ENCODE data around the gene RABGAP1L. TPM values are rescaled to one million over a fixed set of nuclear protein-coding genes. Genes with fewer than 3 reads are reported as not detected.

The RABGAP1L gene
- total and polyA plus RNA-seq, 7 experiments from 2014 or later, result 38.4 to 97.4 (median 55.1) TPM

DNA sequence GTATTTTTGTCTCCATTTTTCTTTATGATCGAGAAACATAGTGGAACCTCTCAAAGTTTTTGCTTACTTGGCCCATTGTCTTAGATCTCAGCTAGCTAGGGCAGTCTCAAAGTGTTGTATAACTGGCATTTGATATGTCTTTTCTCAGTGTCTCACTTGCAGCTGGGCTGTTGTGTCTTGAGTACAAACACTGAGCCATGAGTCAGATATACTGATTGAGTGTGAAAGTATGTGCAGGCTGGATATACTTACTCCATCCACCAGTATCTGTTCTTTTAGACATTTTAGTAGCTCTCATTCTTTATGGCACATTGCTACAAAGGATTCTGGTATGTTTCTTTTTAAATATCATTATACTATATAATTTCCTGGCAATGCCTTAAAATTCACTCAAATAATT, 274.1 kb downstream of the RABGAP1L start:
- POLR2A ChIA-PET, result interaction anchor here (0.7 kb wide), 1 partner anchor 608 kb away, joined by 3 read pairs; no protein-coding TSS in a partner anchor
- H3K36me3 Mint-ChIP-seq, result peaks cover 0 to 30% (median 10%) of the 10 kb centered on the region in 5 donors
- no peak overlapping the region for H3K27ac Mint-ChIP-seq

GRCh38 chr1:174445351-174445750, 286.0 kb downstream of the RABGAP1L start:
- ATAC-seq (no peak), DNase-seq (no peak)
- H3K27me3 ChIP-seq (ENCODE audit: control insufficient read depth in 2 of 2, insufficient read depth in 2 of 2, low read length in 2 of 2), result no peaks in the 10 kb centered on the region
- no peaks in the 10 kb centered on the region for H3K9me3 ChIP-seq (ENCODE audit: control insufficient read depth in 2 of 3, low read length in 3 of 3)
- no peak overlapping the region for H3K27ac Mint-ChIP-seq
- intact Hi-C loops (cut with micrococcal nuclease), result no loop called here
- no peaks in the 10 kb centered on the region for H3K36me3 ChIP-seq (ENCODE audit: control insufficient read depth in 2 of 3, insufficient read depth in 3 of 3, low read length in 3 of 3)
- no peak overlapping the region for H3K4me3 Mint-ChIP-seq
- no peak overlapping the region for H3K27ac ChIP-seq (ENCODE audit: low read depth, low read length)
- ChIA-PET CTCF (no interaction called here), POLR2A (no interaction called here)
- H3K4me3 ChIP-seq (ENCODE audit: low read length), result no peak overlapping the region
- no peaks in the 10 kb centered on the region for H3K9me3 Mint-ChIP-seq
- peaks cover 0 to 20% (median 8%) of the 10 kb centered on the region in 5 donors for H3K36me3 Mint-ChIP-seq
- no peaks in the 10 kb centered on the region for H3K4me1 ChIP-seq (ENCODE audit: control insufficient read depth in 2 of 2, insufficient read depth in 2 of 2, low read length in 2 of 2)
- peaks cover 0 to 6% (median 4%) of the 10 kb centered on the region in 7 donors for H3K4me1 Mint-ChIP-seq
- H3K27me3 Mint-ChIP-seq, result no peaks in the 10 kb centered on the region

More for the DNA sequence above, 274.1 kb downstream of the RABGAP1L start:
- Histone ChIP-seq H3K4me1 (ENCODE audit: control insufficient read depth in 2 of 2, insufficient read depth in 2 of 2, low read length in 2 of 2) (no peaks in the 10 kb centered on the region), H3K36me3 (ENCODE audit: control insufficient read depth in 2 of 3, insufficient read depth in 3 of 3, low read length in 3 of 3) (no peaks in the 10 kb centered on the region), H3K27ac (ENCODE audit: low read depth, low read length) (no peak overlapping the region), H3K9me3 (ENCODE audit: control insufficient read depth in 2 of 3, low read length in 3 of 3) (no peaks in the 10 kb centered on the region), H3K4me3 (ENCODE audit: low read length) (no peak overlapping the region), H3K27me3 (ENCODE audit: control insufficient read depth in 2 of 2, insufficient read depth in 2 of 2, low read length in 2 of 2) (no peaks in the 10 kb centered on the region)
- intact Hi-C loops (cut with micrococcal nuclease), result no loop called here
- ATAC-seq (no peak), DNase-seq (no peak)
- H3K9me3 Mint-ChIP-seq, result peaks cover 0 to 6% (median 0%) of the 10 kb centered on the region in 11 donors
- H3K4me1 Mint-ChIP-seq, result no peaks in the 10 kb centered on the region
- H3K4me3 Mint-ChIP-seq, result no peak overlapping the region
- CTCF ChIA-PET, result no interaction called here
- no peaks in the 10 kb centered on the region for H3K27me3 Mint-ChIP-seq

GRCh38 chr1:174445817-174446216, 286.5 kb downstream of the RABGAP1L start:
- H3K27ac Mint-ChIP-seq, result no peak overlapping the region
- ChIA-PET POLR2A (no interaction called here), CTCF (no interaction called here)
- peaks cover 0 to 6% (median 4%) of the 10 kb centered on the region in 7 donors for H3K4me1 Mint-ChIP-seq
- no peak for ATAC-seq
- Histone ChIP-seq H3K27me3 (ENCODE audit: control insufficient read depth in 2 of 2, insufficient read depth in 2 of 2, low read length in 2 of 2) (no peaks in the 10 kb centered on the region), H3K27ac (ENCODE audit: low read depth, low read length) (no peak overlapping the region), H3K4me1 (ENCODE audit: control insufficient read depth in 2 of 2, insufficient read depth in 2 of 2, low read length in 2 of 2) (no peaks in the 10 kb centered on the region), H3K36me3 (ENCODE audit: control insufficient read depth in 2 of 3, insufficient read depth in 3 of 3, low read length in 3 of 3) (no peaks in the 10 kb centered on the region), H3K4me3 (ENCODE audit: low read length) (no peak overlapping the region), H3K9me3 (ENCODE audit: control insufficient read depth in 2 of 3, low read length in 3 of 3) (no peaks in the 10 kb centered on the region)
- no peak overlapping the region for H3K4me3 Mint-ChIP-seq
- no peaks in the 10 kb centered on the region for H3K9me3 Mint-ChIP-seq
- H3K36me3 Mint-ChIP-seq, result peaks cover 0 to 20% (median 8%) of the 10 kb centered on the region in 5 donors
- intact Hi-C loops (cut with micrococcal nuclease), result no loop called here
- peak in 1 of 9 donors; percentile 7 for DNase-seq
- no peaks in the 10 kb centered on the region for H3K27me3 Mint-ChIP-seq

- no peaks in the 10 kb centered on the region for H3K36me3 ChIP-seq (ENCODE audit: control insufficient read depth in 2 of 3, insufficient read depth in 3 of 3, low read length in 3 of 3)
- no peaks in the 10 kb centered on the region for H3K9me3 ChIP-seq (ENCODE audit: control insufficient read depth in 2 of 3, low read length in 3 of 3)
- ATAC-seq (no peak), DNase-seq (no peak)
- H3K4me1 ChIP-seq (ENCODE audit: control insufficient read depth in 2 of 2, insufficient read depth in 2 of 2, low read length in 2 of 2), result no peaks in the 10 kb centered on the region
- no peaks in the 10 kb centered on the region for H3K9me3 Mint-ChIP-seq
- no peak within 1 kb of the TSS for H3K27ac ChIP-seq (ENCODE audit: low read depth, low read length)
- H3K36me3 Mint-ChIP-seq, result peaks cover 0 to 20% (median 8%) of the 10 kb centered on the region in 5 donors
- H3K27me3 Mint-ChIP-seq, result no peaks in the 10 kb centered on the region
- intact Hi-C loops (cut with micrococcal nuclease), result no loop called here
- ChIA-PET CTCF (no interaction called here), POLR2A (no interaction called here)
- H3K4me3 Mint-ChIP-seq, result no peak within 1 kb of the TSS
- H3K4me1 Mint-ChIP-seq, result peaks cover 0 to 6% (median 3%) of the 10 kb centered on the region in 7 donors
- H3K4me3 ChIP-seq (ENCODE audit: low read length), result no peak within 1 kb of the TSS
- H3K27ac Mint-ChIP-seq, result peak within 1 kb of the TSS in 1 of 9 donors; percentile 6
- no peaks in the 10 kb centered on the region for H3K27me3 ChIP-seq (ENCODE audit: control insufficient read depth in 2 of 2, insufficient read depth in 2 of 2, low read length in 2 of 2)
Measured at GRCh38 chr1:174447866-174448530, 288.7 kb downstream of the RABGAP1L start, which contains the start of gene GPR52. GPR52 (plus strand) TSS chr1:174447964; CDS start chr1:174448112, 148 bp downstream.

GRCh38 chr1:174448531-174448883, 289.2 kb downstream of the RABGAP1L start:
- CTCF ChIA-PET, result no interaction called here

GRCh38 chr1:174448974-174449373, 289.7 kb downstream of the RABGAP1L start:
- Mint-ChIP-seq H3K27me3 (no peaks in the 10 kb centered on the region), H3K27ac (no peak overlapping the region), H3K9me3 (peaks cover 0 to under 1% (median 0%) of the 10 kb centered on the region in 11 donors), H3K4me3 (no peak overlapping the region), H3K36me3 (peaks cover 0 to 15% (median 8%) of the 10 kb centered on the region in 5 donors), H3K4me1 (peaks cover 0 to 5% (median 0%) of the 10 kb centered on the region in 7 donors)
- no peaks in the 10 kb centered on the region for H3K27me3 ChIP-seq (ENCODE audit: control insufficient read depth in 2 of 2, insufficient read depth in 2 of 2, low read length in 2 of 2)
- ChIA-PET CTCF (interaction anchor here (0.6 kb wide), 1 partner anchor 1212 kb away, joined by 3 read pairs; no protein-coding TSS in a partner anchor), POLR2A (no interaction called here)
- H3K36me3 ChIP-seq (ENCODE audit: control insufficient read depth in 2 of 3, insufficient read depth in 3 of 3, low read length in 3 of 3), result no peaks in the 10 kb centered on the region
- H3K9me3 ChIP-seq (ENCODE audit: control insufficient read depth in 2 of 3, low read length in 3 of 3), result no peaks in the 10 kb centered on the region
- H3K4me3 ChIP-seq (ENCODE audit: low read length), result no peak overlapping the region
- no peak overlapping the region for H3K27ac ChIP-seq (ENCODE audit: low read depth, low read length)
- intact Hi-C loops (cut with micrococcal nuclease), result no loop called here
- ATAC-seq, result no peak
- no peak for DNase-seq
- H3K4me1 ChIP-seq (ENCODE audit: control insufficient read depth in 2 of 2, insufficient read depth in 2 of 2, low read length in 2 of 2), result no peaks in the 10 kb centered on the region

More at GRCh38 chr1:174448531-174448883, 289.2 kb downstream of the RABGAP1L start:
- Histone ChIP-seq H3K4me1 (ENCODE audit: control insufficient read depth in 2 of 2, insufficient read depth in 2 of 2, low read length in 2 of 2) (no peaks in the 10 kb centered on the region), H3K9me3 (ENCODE audit: control insufficient read depth in 2 of 3, low read length in 3 of 3) (no peaks in the 10 kb centered on the region), H3K27me3 (ENCODE audit: control insufficient read depth in 2 of 2, insufficient read depth in 2 of 2, low read length in 2 of 2) (no peaks in the 10 kb centered on the region), H3K36me3 (ENCODE audit: control insufficient read depth in 2 of 3, insufficient read depth in 3 of 3, low read length in 3 of 3) (no peaks in the 10 kb centered on the region), H3K27ac (ENCODE audit: low read depth, low read length) (no peak overlapping the region), H3K4me3 (ENCODE audit: low read length) (no peak overlapping the region)
- Mint-ChIP-seq H3K27ac (peak overlapping the region in 1 of 9 donors; percentile 6), H3K36me3 (peaks cover 0 to 17% (median 8%) of the 10 kb centered on the region in 5 donors), H3K27me3 (no peaks in the 10 kb centered on the region), H3K4me1 (peaks cover 0 to 5% (median 2%) of the 10 kb centered on the region in 7 donors), H3K9me3 (no peaks in the 10 kb centered on the region), H3K4me3 (no peak overlapping the region)
- POLR2A ChIA-PET, result no interaction called here
- no peak for ATAC-seq
- no peak for DNase-seq
- intact Hi-C loops (cut with micrococcal nuclease), result no loop called here

DNA sequence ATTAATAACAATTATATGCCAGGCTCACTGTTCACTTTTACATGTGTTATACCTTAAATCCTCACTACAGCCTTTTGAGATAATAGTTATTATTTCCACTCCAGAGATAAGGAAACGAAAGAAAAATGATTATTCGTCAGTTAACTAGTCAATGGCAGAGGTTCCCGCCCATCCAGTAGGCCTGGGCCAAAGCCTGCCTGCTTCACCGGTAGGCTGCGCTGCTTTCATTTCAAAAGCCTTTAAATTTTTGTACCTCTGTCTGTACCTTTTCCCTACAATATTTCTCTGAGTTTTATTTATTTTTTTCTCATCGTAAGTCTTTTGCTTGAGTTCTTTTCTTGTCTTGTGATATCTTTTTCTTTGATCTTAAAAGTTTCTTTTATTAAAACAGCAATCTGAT, 292.1 kb downstream of the RABGAP1L start:
- Histone ChIP-seq H3K4me1 (ENCODE audit: control insufficient read depth in 2 of 2, insufficient read depth in 2 of 2, low read length in 2 of 2) (no peaks in the 10 kb centered on the region), H3K9me3 (ENCODE audit: control insufficient read depth in 2 of 3, low read length in 3 of 3) (no peaks in the 10 kb centered on the region), H3K27ac (ENCODE audit: low read depth, low read length) (no peak overlapping the region), H3K27me3 (ENCODE audit: control insufficient read depth in 2 of 2, insufficient read depth in 2 of 2, low read length in 2 of 2) (no peaks in the 10 kb centered on the region), H3K36me3 (ENCODE audit: control insufficient read depth in 2 of 3, insufficient read depth in 3 of 3, low read length in 3 of 3) (no peaks in the 10 kb centered on the region), H3K4me3 (ENCODE audit: low read length) (no peak overlapping the region)
- ChIA-PET POLR2A (no interaction called here), CTCF (no interaction called here)
- DNase-seq (no peak), ATAC-seq (no peak)
- Mint-ChIP-seq H3K27me3 (no peaks in the 10 kb centered on the region), H3K36me3 (peaks cover 0 to 15% (median 8%) of the 10 kb centered on the region in 5 donors), H3K27ac (no peak overlapping the region), H3K4me3 (no peak overlapping the region), H3K9me3 (peaks cover 0 to 1% (median 0%) of the 10 kb centered on the region in 11 donors), H3K4me1 (peaks cover 0 to 2% (median 0%) of the 10 kb centered on the region in 7 donors)
- intact Hi-C loops (cut with micrococcal nuclease), result no loop called here

Measured in naive thymus-derived CD4-positive, alpha-beta T cell (primary cell).